ENCODE data around the gene ASB6.
"Not testable (repeated sequence)": the region's sequence is repeated elsewhere in the genome, so short reads cannot be mapped to it uniquely, and the experiment has no call there.

The ASB6 gene

GRCh38 chr9:129604056-129604765 is 37.7 kb downstream of the ASB6 start:
- no peak for DNase-seq

- DNase-seq = no peak
Measured at GRCh38 chr9:129602598-129603415, 39.1 kb downstream of the ASB6 start.

GRCh38 chr9:129601082-129601674 is 40.8 kb downstream of the ASB6 start:
- no peak for DNase-seq

- no peak for DNase-seq
Measured at GRCh38 chr9:129598089-129598596, 43.8 kb downstream of the ASB6 start.

- DNase-seq = no peak
Measured at GRCh38 chr9:129597355-129598088, 44.4 kb downstream of the ASB6 start.

GRCh38 chr9:129596541-129597331 is 45.2 kb downstream of the ASB6 start:
- no peak for DNase-seq

- DNase-seq = no peak
Measured at GRCh38 chr9:129595903-129596540, 45.9 kb downstream of the ASB6 start.

GRCh38 chr9:129595311-129595741 is 46.6 kb downstream of the ASB6 start:
- DNase-seq = no peak

- DNase-seq = no peak
Measured at GRCh38 chr9:129594632-129595031, 47.3 kb downstream of the ASB6 start.

GRCh38 chr9:129592790-129593189 is 49.2 kb downstream of the ASB6 start:
- DNase-seq = not testable (repeated sequence)

GRCh38 chr9:129591916-129592315 is 50.0 kb downstream of the ASB6 start:
- DNase-seq = no peak

GRCh38 chr9:129590466-129590865 is 51.5 kb downstream of the ASB6 start:
- no peak for DNase-seq

GRCh38 chr9:129587487-129588262 is 54.3 kb downstream of the ASB6 start:
- DNase-seq = no peak

- no peak for DNase-seq
Measured at GRCh38 chr9:129586685-129587084, 55.3 kb downstream of the ASB6 start.

GRCh38 chr9:129586245-129586644 is 55.7 kb downstream of the ASB6 start:
- no peak for DNase-seq

- DNase-seq = no peak
Measured at GRCh38 chr9:129585352-129585751, 56.6 kb downstream of the ASB6 start.
